ENCODE measurements around the gene MPP3.
"Not testable (repeated sequence)": the region's sequence is repeated elsewhere in the genome, so short reads cannot be mapped to it uniquely, and the experiment has no call there.

Gene MPP3

GRCh38 chr17:43832976-43833829 is at the start of gene MPP3:
TSS of gene MPP3 (minus strand) at chr17:43833146. CDS start at chr17:43831906, 1,240 bp downstream.
- DNase-seq: peak; percentile 36

DNA sequence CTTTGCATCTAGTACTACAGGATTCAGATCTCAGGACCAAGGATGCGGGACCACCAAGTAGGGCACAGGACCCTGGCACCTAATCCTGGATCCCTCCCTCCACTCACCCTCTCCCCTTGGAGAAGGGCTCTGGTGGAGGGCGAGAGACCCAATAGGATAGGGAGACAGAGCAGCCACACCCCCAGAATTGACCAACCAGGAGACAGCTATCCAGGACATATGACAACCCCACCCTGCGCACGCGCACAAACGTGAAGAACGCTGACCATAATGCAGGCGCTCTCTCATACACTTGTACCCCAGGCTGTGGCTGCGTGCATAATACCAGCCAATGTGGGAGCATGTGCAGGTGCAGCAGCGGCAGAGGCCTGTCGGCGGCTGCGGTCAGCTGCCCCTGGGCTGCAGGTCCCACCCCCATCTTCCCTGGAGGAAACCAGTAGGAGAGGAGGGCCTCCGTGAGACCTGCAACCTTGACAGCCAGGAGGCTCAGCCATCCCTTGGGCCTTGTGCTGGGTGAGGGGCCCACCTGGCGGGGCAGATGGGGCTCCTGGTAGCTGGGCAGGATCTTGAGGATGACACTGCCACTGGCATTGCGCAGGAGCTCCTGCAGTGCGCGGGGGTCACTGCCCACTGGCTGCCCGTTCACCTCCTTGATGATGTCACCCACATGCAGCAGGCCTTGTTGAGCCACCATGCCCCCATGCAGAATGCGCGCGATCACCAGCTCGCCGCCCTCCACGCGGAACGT is 49.0 kb upstream of the MPP3 start:
- no peak for DNase-seq

DNA sequence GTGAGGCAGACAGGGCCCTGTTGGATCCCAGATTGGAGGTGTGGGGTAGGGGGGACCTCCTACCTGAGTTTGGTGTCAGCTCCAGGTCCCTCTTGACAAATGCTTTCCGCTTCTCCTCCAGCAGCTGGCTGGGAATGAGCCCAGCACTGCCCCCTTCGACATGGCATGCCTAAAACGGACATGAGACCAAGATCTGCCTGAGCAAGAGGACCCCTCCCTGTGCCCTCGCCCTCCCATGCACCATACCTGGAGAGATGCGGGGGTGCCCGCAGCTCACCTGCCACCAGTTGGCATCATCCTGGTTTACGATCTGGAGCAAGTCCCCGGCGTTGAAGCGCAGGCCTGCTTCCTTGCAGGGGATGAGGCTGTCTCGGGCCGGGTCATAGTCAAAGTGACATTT is 48.2 kb upstream of the MPP3 start:
- no peak for DNase-seq

GRCh38 chr17:43880420-43880991 is 47.6 kb upstream of the MPP3 start:
- DNase-seq: no peak

DNA sequence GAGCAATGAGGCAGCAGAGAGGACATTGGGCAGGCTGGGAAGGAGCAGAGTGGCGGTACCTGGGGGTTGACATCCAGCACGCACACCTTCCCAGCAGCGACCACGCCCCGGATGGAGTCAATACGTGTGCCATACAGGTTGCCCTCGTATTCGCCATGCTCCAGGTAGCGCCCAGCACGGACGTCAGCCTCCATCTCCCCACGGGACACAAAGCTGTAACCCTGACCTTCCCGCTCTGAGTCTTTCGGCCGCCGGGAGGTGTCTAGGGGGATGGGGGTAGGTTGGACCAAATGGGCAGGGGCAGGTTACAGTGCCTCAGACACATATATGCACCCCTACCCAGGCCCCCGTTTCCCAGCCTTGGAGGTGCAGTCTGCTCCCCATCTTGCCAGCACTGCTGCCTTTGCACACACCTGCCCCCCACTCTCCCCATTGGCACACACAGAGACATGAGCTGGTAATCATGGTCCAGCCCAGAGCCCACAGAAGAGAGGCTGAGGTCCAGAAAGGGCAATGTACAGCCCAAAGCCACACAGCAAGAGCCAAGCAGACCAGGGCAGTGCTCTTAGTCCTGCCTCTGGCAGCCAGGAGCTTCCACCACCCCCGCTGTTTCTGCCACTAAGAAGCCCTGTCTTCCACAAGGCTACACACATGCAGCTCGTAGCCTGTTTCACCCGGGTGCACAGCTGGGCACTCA is 46.9 kb upstream of the MPP3 start:
- DNase-seq: no peak

DNA sequence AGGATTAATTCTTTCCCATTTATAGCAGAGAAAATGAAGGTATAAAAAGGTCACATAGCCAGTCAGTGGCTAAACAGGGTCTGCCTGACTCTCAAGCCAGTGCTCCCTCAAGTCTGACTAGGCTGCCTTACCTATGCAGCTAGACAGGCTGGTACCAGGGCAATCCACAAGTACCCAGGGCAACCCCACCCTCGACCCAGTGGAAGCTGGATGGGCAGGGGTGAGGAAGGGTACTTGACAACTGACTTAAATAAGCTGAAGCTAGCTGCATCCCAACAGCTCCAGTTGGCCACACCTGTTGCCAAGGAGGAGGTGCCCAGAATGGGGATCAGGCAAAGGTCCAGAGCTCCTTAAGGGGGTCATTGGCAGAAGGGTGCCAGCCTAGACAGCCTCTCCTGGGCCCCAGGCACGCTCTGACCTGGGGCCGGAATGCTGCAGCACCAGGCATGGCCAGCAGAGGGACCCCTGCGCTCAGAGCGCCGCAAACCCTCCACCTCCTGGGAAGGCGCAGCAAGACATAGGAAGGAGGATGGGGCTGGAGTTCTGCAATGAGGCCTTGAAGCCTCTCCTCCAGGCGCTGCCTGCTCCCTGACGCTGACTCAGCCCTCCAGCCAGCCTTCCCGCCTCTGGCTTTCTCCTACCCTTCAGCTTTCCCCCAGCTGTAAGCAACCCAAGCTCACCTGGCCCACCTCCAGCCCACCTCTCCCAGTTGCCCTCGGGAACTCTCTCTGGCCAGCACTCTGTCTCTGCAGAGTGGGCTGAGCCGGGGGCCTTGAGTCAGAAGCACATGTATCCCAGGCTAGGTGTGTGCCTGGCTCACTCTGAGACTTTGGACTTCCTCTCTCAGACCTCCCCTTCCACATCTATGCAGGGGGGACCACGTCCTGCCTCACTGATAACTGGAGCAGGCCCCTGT is 45.6 kb upstream of the MPP3 start:
- peak; percentile 65 for DNase-seq

- DNase-seq: no peak
Observed at GRCh38 chr17:43877451-43878155, 44.7 kb upstream of the MPP3 start.

- DNase-seq: no peak
Observed at GRCh38 chr17:43877031-43877430, 44.1 kb upstream of the MPP3 start.

DNA sequence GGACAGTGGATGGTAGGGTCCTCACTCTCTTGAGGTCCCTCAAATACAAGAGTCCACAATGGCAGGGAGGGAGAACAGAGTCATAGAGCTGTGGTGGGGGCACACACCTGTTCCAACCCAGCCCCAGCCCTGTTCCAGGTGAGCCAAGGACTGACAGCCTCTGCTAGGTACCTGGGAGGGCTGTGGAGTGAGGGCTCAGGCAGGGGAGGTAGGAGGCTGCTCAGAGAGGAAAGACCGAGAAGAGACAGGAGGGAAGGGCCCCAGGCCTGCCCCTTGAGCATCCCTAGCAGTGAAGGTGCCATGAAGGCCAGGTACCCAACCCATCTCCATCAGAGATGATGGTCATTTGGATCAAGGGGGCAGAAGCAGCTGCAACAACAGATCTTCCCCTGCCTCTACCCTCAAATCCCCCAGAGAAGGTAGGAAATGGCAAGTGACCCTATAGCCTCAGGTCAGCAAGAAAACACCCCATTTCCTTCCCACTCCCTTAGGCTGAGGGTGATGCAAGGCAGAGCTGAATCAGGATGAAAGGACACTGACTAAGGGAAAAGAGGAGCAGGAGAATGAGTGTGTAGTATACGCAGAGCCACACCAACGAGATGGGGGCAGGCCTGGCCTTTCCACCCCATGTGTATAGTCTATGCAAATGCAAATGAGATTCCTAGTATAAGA is 42.7 kb upstream of the MPP3 start:
- no peak for DNase-seq

- DNase-seq: no peak
Observed at GRCh38 chr17:43874293-43874692, 41.3 kb upstream of the MPP3 start.

DNA sequence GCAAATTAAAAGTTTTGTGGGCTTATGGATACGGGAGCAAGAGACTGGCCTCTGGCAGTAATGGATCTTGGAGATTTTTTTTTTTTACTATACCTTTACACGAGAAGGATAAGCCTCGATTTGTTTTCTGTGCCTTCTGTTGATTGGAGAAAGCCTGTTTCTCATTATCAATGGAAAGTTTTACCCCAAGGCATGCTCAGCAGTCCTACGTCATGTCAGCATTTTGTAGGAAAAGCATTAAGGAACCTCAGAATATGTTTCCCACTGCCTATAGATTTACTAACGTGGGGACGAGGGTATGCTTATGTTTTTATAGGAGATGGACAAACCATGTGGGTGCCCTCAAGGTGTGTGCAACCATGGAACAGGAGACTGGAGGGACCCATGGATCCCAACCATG is 40.9 kb upstream of the MPP3 start:
- DNase-seq: no peak

- DNase-seq: no peak
Observed at GRCh38 chr17:43873091-43873490, 40.1 kb upstream of the MPP3 start.

- peak; percentile 7 for DNase-seq
Observed at GRCh38 chr17:43871946-43872690, 39.2 kb upstream of the MPP3 start.

DNA sequence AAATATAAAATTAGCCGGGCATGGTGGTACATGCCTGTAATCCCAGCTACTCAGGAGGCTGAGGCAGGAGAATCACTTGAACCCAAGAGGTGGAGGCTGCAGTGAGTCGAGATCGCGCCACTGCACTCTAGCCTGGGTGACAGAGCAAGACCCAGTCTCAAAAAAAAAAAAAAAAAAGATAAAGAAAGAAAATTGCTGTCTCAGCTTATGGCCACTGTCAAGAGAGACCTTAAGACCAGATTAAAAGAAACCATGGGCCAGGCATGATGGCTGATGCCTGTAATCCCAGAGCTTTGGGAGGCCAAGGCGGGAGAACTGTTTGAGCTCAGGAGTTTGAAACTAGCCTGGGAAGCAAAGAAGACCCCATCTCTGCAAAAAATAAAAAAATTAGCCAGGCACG is 36.1 kb upstream of the MPP3 start:
- DNase-seq: not testable (repeated sequence)

- no peak for DNase-seq
Observed at GRCh38 chr17:43868226-43868994, 35.5 kb upstream of the MPP3 start.

DNA sequence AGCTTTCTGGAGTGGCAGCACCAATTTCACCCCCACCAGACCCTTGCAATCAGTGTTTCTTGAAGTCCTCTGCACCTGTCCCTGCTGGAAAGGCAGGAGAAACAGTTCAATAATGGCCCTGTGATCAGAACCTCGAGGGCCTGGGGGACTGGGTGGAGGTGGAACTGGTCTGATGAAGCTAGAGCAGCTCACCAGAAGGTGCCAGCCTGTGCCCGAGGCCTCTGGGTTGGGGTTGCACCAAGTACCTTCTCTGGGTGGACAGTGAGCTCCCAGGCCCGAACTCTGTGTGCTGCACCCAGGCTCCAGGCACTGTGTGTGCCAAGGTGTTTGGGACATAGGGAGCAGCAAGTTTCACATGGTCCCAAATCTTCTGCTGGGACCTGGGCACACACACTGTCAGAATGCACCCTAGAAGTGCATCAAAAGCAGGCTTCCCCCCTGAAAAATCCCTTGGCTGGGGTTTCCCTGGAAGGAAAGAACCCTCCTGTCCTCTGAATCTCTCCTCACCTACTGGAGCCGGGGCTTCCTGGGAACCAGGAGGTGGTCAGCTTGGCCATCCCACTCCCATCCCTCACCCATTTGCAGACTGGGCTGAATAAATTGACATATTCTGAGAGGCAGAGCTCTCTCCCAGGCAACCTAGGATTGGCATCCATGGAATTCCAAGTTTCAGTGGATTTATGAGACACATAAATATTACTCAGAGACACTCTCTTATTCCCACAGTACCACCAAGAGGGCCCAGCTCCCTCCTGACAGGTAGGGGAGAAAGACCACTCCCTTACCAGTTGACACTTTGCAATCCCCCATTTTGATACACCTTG is 31.4 kb upstream of the MPP3 start:
- DNase-seq: no peak

DNA sequence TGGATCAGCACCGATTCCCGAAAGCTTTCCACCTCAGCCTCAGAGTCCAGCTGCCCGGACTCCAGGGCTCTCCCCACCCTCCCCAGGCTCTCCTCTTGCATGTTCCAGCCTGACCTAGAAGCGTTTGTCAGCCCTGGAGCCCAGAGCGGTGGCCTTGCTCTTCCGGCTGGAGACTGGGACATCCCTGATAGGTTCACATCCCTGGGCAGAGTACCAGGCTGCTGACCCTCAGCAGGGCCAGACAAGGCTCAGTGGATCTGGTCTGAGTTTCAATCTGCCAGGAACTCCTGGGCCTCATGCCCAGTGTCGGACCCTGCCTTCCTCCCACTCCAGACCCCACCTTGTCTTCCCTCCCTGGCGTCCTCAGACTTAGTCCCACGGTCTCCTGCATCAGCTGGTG is 29.0 kb upstream of the MPP3 start:
- DNase-seq: no peak

DNA sequence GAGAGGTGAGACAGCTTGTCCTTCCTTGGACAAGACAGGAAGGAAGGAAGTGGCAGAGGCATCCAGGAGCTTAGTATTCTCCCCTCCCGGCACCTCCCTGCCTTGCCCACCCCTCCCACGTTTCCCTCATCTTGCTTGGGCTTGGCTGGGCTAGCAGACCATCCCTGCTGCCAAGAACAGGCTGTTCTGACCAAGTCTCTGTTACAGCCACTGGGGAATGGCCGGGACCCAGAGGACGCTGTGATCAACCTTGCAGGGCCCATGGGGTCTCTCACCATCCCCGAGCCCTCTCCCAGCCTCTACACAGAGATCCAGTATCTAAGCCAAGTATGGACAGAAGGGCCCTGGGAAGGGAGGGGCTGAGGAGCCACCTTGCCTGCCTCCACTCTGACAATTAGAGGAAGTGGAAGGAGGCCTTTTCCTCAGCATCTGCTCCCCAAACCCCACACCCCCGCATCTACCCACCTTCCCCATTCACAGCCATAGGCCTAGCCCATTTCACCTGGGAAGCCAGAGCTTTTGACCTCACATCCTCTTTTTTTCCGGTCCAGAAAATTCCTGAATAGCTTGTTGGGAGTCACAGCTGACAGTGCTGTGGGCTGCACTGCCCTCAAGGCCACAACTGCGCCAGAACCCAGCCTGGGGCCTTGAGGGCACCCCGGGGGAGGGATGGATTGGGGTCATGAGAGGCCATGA is 28.1 kb upstream of the MPP3 start:
- DNase-seq: no peak
